IPS-18a (cell line): ENCODE measurements around the gene TNKS2.

ENCODE experiments used
- H3K27ac ChIP-seq: one replicate; pipeline ENCODE4 v1.5.1; 2013; ENCODE audit warnings: low read length
- H3K27me3 ChIP-seq: one replicate; pipeline ENCODE4 v1.6.1; 2013; ENCODE audit warnings: mild to moderate bottlenecking, low read length; ENCODE audit not compliant: control insufficient read depth, insufficient read depth
- H3K36me3 ChIP-seq: one replicate; pipeline ENCODE4 v1.6.1; 2013; ENCODE audit warnings: low read depth, low read length; ENCODE audit not compliant: control insufficient read depth
- H3K4me1 ChIP-seq: one replicate; pipeline ENCODE4 v1.6.1; 2013; ENCODE audit warnings: low read depth, low read length; ENCODE audit not compliant: control insufficient read depth
- H3K4me3 ChIP-seq: one replicate; pipeline ENCODE4 v1.5.1; 2013; ENCODE audit warnings: low read length
- H3K9ac ChIP-seq: one replicate; pipeline ENCODE4 v1.6.1; 2013; ENCODE audit warnings: mild to moderate bottlenecking, low read length, moderate library complexity
- H3K9me3 ChIP-seq: one replicate; pipeline ENCODE4 v1.6.1; 2013; ENCODE audit warnings: low read depth, low read length; ENCODE audit not compliant: control insufficient read depth

The TNKS2 gene

GRCh38 chr10:91772869-91773268 is 25.4 kb upstream of the TNKS2 start:
- no peaks in the 10 kb centered on the region for H3K36me3 ChIP-seq
- H3K27me3 ChIP-seq: no peaks in the 10 kb centered on the region
- H3K27ac ChIP-seq: no peak overlapping the region
- no peak overlapping the region for H3K4me3 ChIP-seq
- no peaks in the 10 kb centered on the region for H3K9me3 ChIP-seq
- no peaks in the 10 kb centered on the region for H3K4me1 ChIP-seq
- H3K9ac ChIP-seq: no peak overlapping the region

- H3K27me3 ChIP-seq: no peaks in the 10 kb centered on the region
- H3K27ac ChIP-seq: no peak overlapping the region
- peaks cover 10% of the 10 kb centered on the region for H3K4me1 ChIP-seq
- no peaks in the 10 kb centered on the region for H3K9me3 ChIP-seq
- H3K36me3 ChIP-seq: no peaks in the 10 kb centered on the region
- H3K9ac ChIP-seq: no peak overlapping the region
- no peak overlapping the region for H3K4me3 ChIP-seq
Measured at GRCh38 chr10:91774571-91774970, 23.7 kb upstream of the TNKS2 start.

GRCh38 chr10:91775731-91776130 is 22.5 kb upstream of the TNKS2 start:
- Histone ChIP-seq H3K27ac (no peak overlapping the region), H3K4me3 (no peak overlapping the region), H3K4me1 (peaks cover 10% of the 10 kb centered on the region), H3K9ac (no peak overlapping the region), H3K9me3 (no peaks in the 10 kb centered on the region), H3K36me3 (no peaks in the 10 kb centered on the region), H3K27me3 (no peaks in the 10 kb centered on the region)

GRCh38 chr10:91776266-91776665 is 22.0 kb upstream of the TNKS2 start:
- H3K4me3 ChIP-seq: no peak overlapping the region
- no peaks in the 10 kb centered on the region for H3K27me3 ChIP-seq
- no peak overlapping the region for H3K27ac ChIP-seq
- H3K9me3 ChIP-seq: no peaks in the 10 kb centered on the region
- peaks cover 10% of the 10 kb centered on the region for H3K4me1 ChIP-seq
- H3K9ac ChIP-seq: no peak overlapping the region
- no peaks in the 10 kb centered on the region for H3K36me3 ChIP-seq

GRCh38 chr10:91778485-91778884 is 19.7 kb upstream of the TNKS2 start:
- H3K9me3 ChIP-seq: no peaks in the 10 kb centered on the region
- H3K4me3 ChIP-seq: no peak overlapping the region
- H3K36me3 ChIP-seq: no peaks in the 10 kb centered on the region
- H3K4me1 ChIP-seq: peaks cover 22% of the 10 kb centered on the region
- no peaks in the 10 kb centered on the region for H3K27me3 ChIP-seq
- H3K9ac ChIP-seq: no peak overlapping the region
- no peak overlapping the region for H3K27ac ChIP-seq

GRCh38 chr10:91779011-91779605 is 19.1 kb upstream of the TNKS2 start:
- Histone ChIP-seq H3K9ac (no peak overlapping the region), H3K36me3 (no peaks in the 10 kb centered on the region), H3K27ac (no peak overlapping the region), H3K9me3 (no peaks in the 10 kb centered on the region), H3K4me3 (no peak overlapping the region), H3K27me3 (no peaks in the 10 kb centered on the region), H3K4me1 (peaks cover 22% of the 10 kb centered on the region)

GRCh38 chr10:91782539-91782938 is 15.7 kb upstream of the TNKS2 start:
- Histone ChIP-seq H3K9me3 (no peaks in the 10 kb centered on the region), H3K27ac (no peak overlapping the region), H3K4me1 (peaks cover 22% of the 10 kb centered on the region), H3K4me3 (no peak overlapping the region), H3K36me3 (no peaks in the 10 kb centered on the region), H3K27me3 (no peaks in the 10 kb centered on the region), H3K9ac (no peak overlapping the region)

- no peaks in the 10 kb centered on the region for H3K36me3 ChIP-seq
- H3K4me3 ChIP-seq: no peak overlapping the region
- no peak overlapping the region for H3K27ac ChIP-seq
- H3K4me1 ChIP-seq: peaks cover 21% of the 10 kb centered on the region
- H3K27me3 ChIP-seq: no peaks in the 10 kb centered on the region
- no peak overlapping the region for H3K9ac ChIP-seq
- H3K9me3 ChIP-seq: no peaks in the 10 kb centered on the region
Measured at GRCh38 chr10:91785830-91786229, 12.4 kb upstream of the TNKS2 start.

GRCh38 chr10:91787258-91787657 is 11.0 kb upstream of the TNKS2 start:
- H3K4me3 ChIP-seq: no peak overlapping the region
- H3K27me3 ChIP-seq: no peaks in the 10 kb centered on the region
- H3K4me1 ChIP-seq: peaks cover 20% of the 10 kb centered on the region
- H3K27ac ChIP-seq: no peak overlapping the region
- H3K9ac ChIP-seq: no peak overlapping the region
- H3K9me3 ChIP-seq: no peaks in the 10 kb centered on the region
- H3K36me3 ChIP-seq: no peaks in the 10 kb centered on the region

GRCh38 chr10:91787810-91788209 is 10.4 kb upstream of the TNKS2 start:
- no peaks in the 10 kb centered on the region for H3K9me3 ChIP-seq
- peaks cover 14% of the 10 kb centered on the region for H3K4me1 ChIP-seq
- H3K27ac ChIP-seq: no peak overlapping the region
- no peaks in the 10 kb centered on the region for H3K27me3 ChIP-seq
- H3K36me3 ChIP-seq: no peaks in the 10 kb centered on the region
- no peak overlapping the region for H3K4me3 ChIP-seq
- H3K9ac ChIP-seq: no peak overlapping the region

GRCh38 chr10:91788527-91788926 is 9.7 kb upstream of the TNKS2 start:
- H3K9me3 ChIP-seq: no peaks in the 10 kb centered on the region
- no peak overlapping the region for H3K4me3 ChIP-seq
- no peak overlapping the region for H3K27ac ChIP-seq
- no peaks in the 10 kb centered on the region for H3K27me3 ChIP-seq
- H3K36me3 ChIP-seq: no peaks in the 10 kb centered on the region
- H3K4me1 ChIP-seq: peaks cover 8% of the 10 kb centered on the region
- no peak overlapping the region for H3K9ac ChIP-seq

- H3K4me3 ChIP-seq: peak overlapping the region; percentile 98
- no peak overlapping the region for H3K27ac ChIP-seq
- no peak overlapping the region for H3K9ac ChIP-seq
- H3K36me3 ChIP-seq: no peaks in the 10 kb centered on the region
- peaks cover 36% of the 10 kb centered on the region for H3K4me1 ChIP-seq
- no peaks in the 10 kb centered on the region for H3K27me3 ChIP-seq
- no peaks in the 10 kb centered on the region for H3K9me3 ChIP-seq
Measured at GRCh38 chr10:91796331-91797047, 1.7 kb upstream of the TNKS2 start.
